ENCODE data around the gene FAM110D. TPM values are rescaled to one million over a fixed set of nuclear protein-coding genes. Genes with fewer than 3 reads are reported as not detected.

Gene FAM110D
- polyA plus RNA-seq, 4 donors: 0.32 to 3.1 (median 0.54) TPM; not detected in 1

Other genes with a start within 250 kb of the FAM110D start
- gene PAFAH2, start 161.0 kb upstream of the FAM110D start, polyA plus RNA-seq: 10 to 100 TPM; 17.2 to 32.7 (median 26.1) TPM
- gene EXTL1, start 137.3 kb upstream of the FAM110D start, polyA plus RNA-seq: under 1 TPM in 2 of 4 donors, not detected in 2; 0.41 to 0.51 TPM
- 10 to 100 TPM in 1 of 4 donors, under 1 TPM in 3; 0.09 to 43.2 (median 0.36) TPM for gene SLC30A2, start 113.0 kb upstream of the FAM110D start, polyA plus RNA-seq
- gene TRIM63, start 91.4 kb upstream of the FAM110D start, polyA plus RNA-seq: 10 to 100 TPM in 1 of 4 donors, 1 to 10 TPM in 2, under 1 TPM in 1; 0.91 to 11.3 (median 2.8) TPM
- 10 to 100 TPM in 1 of 4 donors, 1 to 10 TPM in 3; 3.2 to 13.9 (median 5.3) TPM for gene PDIK1L, start 47.3 kb upstream of the FAM110D start, polyA plus RNA-seq
- not detected for gene C1orf232, start 9.9 kb downstream of the FAM110D start, polyA plus RNA-seq
- gene ZNF593, start 10.8 kb downstream of the FAM110D start, polyA plus RNA-seq: 100 to 1,000 TPM in 2 of 4 donors, 10 to 100 TPM in 2; 27.7 to 152 (median 94.7) TPM
- gene ZNF593OS, start 12.8 kb downstream of the FAM110D start, polyA plus RNA-seq: under 1 TPM in 2 of 4 donors, not detected in 2; 0.16 to 0.50 TPM
- gene CNKSR1, start 18.4 kb downstream of the FAM110D start, polyA plus RNA-seq: 10 to 100 TPM; 16.1 to 85.0 (median 47.9) TPM
- gene CATSPER4, start 31.5 kb downstream of the FAM110D start, polyA plus RNA-seq: under 1 TPM in 1 of 4 donors, not detected in 3; 0.09 TPM
- 10 to 100 TPM in 1 of 4 donors, 1 to 10 TPM in 3; 2.7 to 11.0 (median 5.6) TPM for gene CEP85, start 75.1 kb downstream of the FAM110D start, polyA plus RNA-seq
- gene SH3BGRL3, start 121.0 kb downstream of the FAM110D start, polyA plus RNA-seq: 100 to 1,000 TPM in 3 of 4 donors, 10 to 100 TPM in 1; 90.9 to 238 (median 178) TPM
- 10 to 100 TPM in 2 of 4 donors, 1 to 10 TPM in 2; 1.1 to 35.5 (median 11.4) TPM for gene UBXN11, start 147.6 kb downstream of the FAM110D start, polyA plus RNA-seq
- gene CD52, start 158.9 kb downstream of the FAM110D start, polyA plus RNA-seq: 100 to 1,000 TPM in 1 of 4 donors, 10 to 100 TPM in 3; 23.1 to 116 (median 36.8) TPM
- 100 to 1,000 TPM in 2 of 4 donors, 1 to 10 TPM in 2; 2.4 to 267 (median 63.7) TPM for gene CRYBG2, start 195.1 kb downstream of the FAM110D start, polyA plus RNA-seq
- under 1 TPM in 2 of 4 donors, not detected in 2; 0.07 to 0.13 TPM for gene ZNF683, start 213.7 kb downstream of the FAM110D start, polyA plus RNA-seq